Breast epithelium (tissue), 4 donors: Measurements from ENCODE around the gene BMX. TPM values are rescaled to one million over a fixed set of nuclear protein-coding genes. Genes with fewer than 3 reads are reported as not detected.

ENCODE experiments used
- DNase-seq, 2 donors: peaks; one replicate each; pipeline ENCODE4 v3.0.0-alpha.2; 2019; ENCODE audit warnings: low spot score in 2 of 2
- H3K27ac ChIP-seq, 2 donors: fragments of 200-600 bp; sonication (generic) in 1 of 2; one replicate each; pipeline ENCODE4 v1.5.1; 2016 to 2019; ENCODE audit warnings: mild to moderate bottlenecking in 1 of 2
- H3K27me3 ChIP-seq, 2 donors: fragments of 200-600 bp; sonication (generic) in 1 of 2; one replicate each; pipeline versions ENCODE4 v1.5.1 to v1.6.0; 2017 to 2019; ENCODE audit warnings: control low read depth in 1 of 2, mild to moderate bottlenecking in 1 of 2
- H3K36me3 ChIP-seq: fragments of 200-600 bp; one replicate; pipeline ENCODE4 v1.5.1; 2019
- H3K4me1 ChIP-seq, 2 donors: fragments of 200-600 bp; sonication (generic); one replicate each; pipeline ENCODE4 v1.5.1; 2016 to 2019; ENCODE audit warnings: control low read depth in 1 of 2
- H3K4me3 ChIP-seq, 3 donors: fragments of 200-600 bp; sonication (generic); 1 replicate in 2 of 3; 2 replicates in 1 of 3; pipeline ENCODE4 v1.5.1; 2016 to 2019; ENCODE audit warnings: mild to moderate bottlenecking in 3 of 3, moderate library complexity in 2 of 3
- H3K9me3 ChIP-seq, 2 donors: fragments of 200-600 bp; sonication (generic) in 1 of 2; one replicate each; pipeline ENCODE4 v1.5.1; 2016 to 2019; ENCODE audit warnings: control low read depth in 1 of 2
- CTCF ChIP-seq, 3 donors: fragments of 450-650 bp; IDR thresholded peaks; one replicate each; pipeline ENCODE4 v1.5.1; 2016 to 2017; ENCODE audit warnings: antibody characterized with exemption in 3 of 3, mild to moderate bottlenecking in 3 of 3, moderate library complexity in 3 of 3
- POLR2A ChIP-seq: fragments of 450-650 bp; IDR thresholded peaks from one replicate; pipeline ENCODE4 v1.6.1; 2016; ENCODE audit warnings: antibody characterized with exemption, mild to moderate bottlenecking, moderate library complexity
- POLR2AphosphoS5 ChIP-seq, 3 donors: sonication (generic); formaldehyde crosslinking; IDR thresholded peaks; one replicate each; pipeline ENCODE4 v1.6.1; 2017; ENCODE audit warnings: antibody characterized with exemption in 3 of 3
- intact Hi-C: fragments of 100-400 bp; cut with DNase I; formaldehyde crosslinking; loops from one replicate; pipeline ENCODE4 v1.15.1; 2023; ENCODE audit warnings: low total_unique reads
- total RNA-seq, 3 donors: library from RNA; depleted of rRNA; stranded (reverse); fragments of >200 nt; gene quantifications; one replicate each; pipeline ENCODE4 v1.1.0, GENCODE V29; 2016

BMX gene
- total RNA-seq, 3 donors from 2014 or later, result 2.3 to 4.2 (median 3.9) TPM

GRCh38 chrX:15602761-15603160, 102.2 kb downstream of the BMX start:
- intact Hi-C loops, result no loop called here
- Histone ChIP-seq H3K27me3 (peaks cover 0 to 42% of the 10 kb centered on the region in 2 donors), H3K27ac (no peak overlapping the region), H3K36me3 (no peaks in the 10 kb centered on the region), H3K4me1 (no peaks in the 10 kb centered on the region), H3K4me3 (no peak overlapping the region), H3K9me3 (no peaks in the 10 kb centered on the region)
- TF ChIP-seq POLR2A (no peak), POLR2AphosphoS5 (IDR thresholded peaks at IDR 0.05) (no peak)
- no peak for DNase-seq

GRCh38 chrX:15605226-15605625, 104.6 kb downstream of the BMX start:
- H3K4me1 ChIP-seq, result no peaks in the 10 kb centered on the region
- no peak overlapping the region for H3K4me3 ChIP-seq
- no peak for TF ChIP-seq POLR2A
- no peak for TF ChIP-seq POLR2AphosphoS5 (IDR thresholded peaks at IDR 0.05)
- TF ChIP-seq CTCF (IDR thresholded peaks at IDR 0.05), result no peak
- H3K27ac ChIP-seq, result no peak overlapping the region
- no peak for DNase-seq
- intact Hi-C loops, result no loop called here
- peaks cover 0 to 35% of the 10 kb centered on the region in 2 donors for H3K27me3 ChIP-seq
- H3K36me3 ChIP-seq, result no peaks in the 10 kb centered on the region
- no peaks in the 10 kb centered on the region for H3K9me3 ChIP-seq

Other genes with a start within 250 kb of the BMX start
- gene ASB9, start 230.7 kb upstream of the BMX start, total RNA-seq, result 1 to 10 TPM in 2 of 3 donors, under 1 TPM in 1; 0.98 to 2.2 (median 1.0) TPM
- not detected for gene ASB11, start 185.2 kb upstream of the BMX start, total RNA-seq
- 10 to 100 TPM in 2 of 3 donors, 1 to 10 TPM in 1; 9.8 to 19.2 (median 14.4) TPM for gene PIGA, start 165.3 kb upstream of the BMX start, total RNA-seq
- gene VEGFD, start 116.4 kb upstream of the BMX start, total RNA-seq, result 10 to 100 TPM in 1 of 3 donors, 1 to 10 TPM in 2; 6.0 to 10.2 (median 7.0) TPM
- 10 to 100 TPM; 11.6 to 20.6 (median 14.4) TPM for gene PIR, start 7.5 kb upstream of the BMX start, total RNA-seq
- 1 to 10 TPM; 2.2 to 7.2 (median 5.6) TPM for gene ACE2, start 100.2 kb downstream of the BMX start, total RNA-seq
- under 1 TPM in 2 of 3 donors, not detected in 1; 0.59 to 0.98 TPM for gene CLTRN, start 164.0 kb downstream of the BMX start, total RNA-seq
- gene CA5B, start 237.5 kb downstream of the BMX start, total RNA-seq, result 10 to 100 TPM; 16.1 to 23.0 (median 22.0) TPM